Kidney tubule cell (primary cell): ENCODE measurements around the gene PER3.

ENCODE experiments used
- DNase-seq: peaks from one replicate; pipeline ENCODE4 v3.0.0-alpha.2; 2018; ENCODE audit warnings: low spot score

The PER3 gene

DNA sequence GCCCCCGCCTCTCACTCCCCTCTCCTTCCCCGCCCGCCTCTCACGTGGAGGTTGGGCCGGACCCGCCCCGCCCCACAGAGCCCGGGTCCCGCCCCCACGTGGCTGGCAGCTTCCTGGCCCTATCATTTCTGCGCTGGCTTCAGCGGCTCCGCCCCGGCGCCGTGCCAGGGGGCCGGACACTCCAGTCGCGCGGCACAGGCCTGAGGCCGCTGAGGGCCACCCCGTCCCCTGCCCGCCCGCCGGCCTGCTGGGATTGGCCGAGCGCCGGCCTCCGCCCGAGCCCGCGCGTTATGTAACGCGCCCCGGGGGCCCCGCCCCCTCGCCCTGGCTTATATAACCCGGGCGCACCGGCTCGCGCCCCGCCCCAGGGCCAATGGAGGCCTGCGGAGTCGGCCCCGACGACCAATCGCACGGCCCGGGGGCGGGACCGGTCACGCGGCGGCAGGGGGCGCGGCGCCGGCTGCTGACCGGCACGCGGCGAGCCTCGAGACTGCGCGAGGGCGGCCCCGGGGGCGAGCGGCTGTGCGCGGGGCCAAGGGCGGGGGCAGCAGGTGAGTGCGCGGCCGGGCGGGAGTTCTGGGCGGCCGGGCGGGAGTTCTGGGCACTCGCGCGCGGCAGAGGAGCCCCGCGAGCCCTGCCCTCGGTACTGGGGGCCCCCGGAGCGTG lies at the start of gene PER3:
TSS of gene PER3 (plus strand) at position 466 of the 666 bp plus-strand sequence. CDS start 587 bp downstream, outside the sequence.
- DNase-seq = peak; percentile 98

DNA sequence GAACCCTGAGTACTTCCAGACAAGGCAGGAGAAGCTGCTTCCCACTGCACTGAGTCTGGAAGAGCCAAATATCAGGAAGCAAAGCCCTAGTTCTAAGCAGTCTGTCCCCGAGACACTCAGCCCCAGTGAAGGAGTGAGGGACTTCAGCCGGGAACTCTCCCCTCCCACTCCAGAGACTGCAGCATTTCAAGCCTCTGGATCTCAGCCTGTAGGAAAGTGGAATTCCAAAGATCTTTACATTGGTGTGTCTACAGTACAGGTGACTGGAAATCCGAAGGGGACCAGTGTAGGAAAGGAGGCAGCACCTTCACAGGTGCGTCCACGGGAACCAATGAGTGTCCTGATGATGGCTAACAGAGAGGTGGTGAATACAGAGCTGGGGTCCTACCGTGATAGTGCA lies 46.0 kb upstream of the PER3 start:
- no peak for DNase-seq

DNA sequence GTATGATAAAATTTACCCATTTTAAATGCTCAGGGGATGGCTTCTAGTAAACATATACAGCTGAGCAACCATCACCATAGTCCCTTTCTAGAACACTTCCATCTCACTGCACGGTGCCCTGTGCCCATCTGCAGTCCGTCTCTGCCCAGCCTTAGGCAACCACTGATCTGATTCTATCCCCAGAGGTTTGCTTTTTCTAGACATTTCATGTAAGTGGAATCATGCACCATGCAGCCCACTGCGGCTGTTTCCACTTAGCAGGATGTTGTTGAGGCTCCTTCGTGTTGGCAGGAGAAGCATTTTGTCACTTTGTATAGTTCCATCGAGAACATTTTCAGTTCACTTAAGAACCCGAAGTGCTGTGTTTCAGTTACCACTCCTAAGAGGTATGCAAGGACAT lies 40.7 kb upstream of the PER3 start:
- DNase-seq = no peak

DNA sequence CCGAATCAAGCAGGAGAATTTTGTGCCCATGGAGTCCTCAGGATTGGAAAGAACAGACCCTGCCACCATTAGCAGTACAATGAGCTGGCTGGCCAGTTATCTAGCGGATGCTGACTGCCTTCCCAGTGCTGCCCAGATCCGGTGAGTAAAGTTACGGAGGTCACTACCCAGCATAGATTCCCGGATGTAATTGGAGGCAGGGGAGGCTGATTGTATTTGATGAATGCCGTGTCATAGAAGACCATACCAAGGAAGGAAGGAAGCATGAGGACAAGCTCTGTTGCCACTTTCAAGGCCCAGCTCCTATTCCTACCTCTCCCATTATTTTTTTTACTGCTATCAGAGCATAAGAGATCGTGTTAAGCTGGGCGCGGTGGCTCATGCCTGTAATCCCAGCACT lies 39.2 kb upstream of the PER3 start:
- no peak for DNase-seq

DNA sequence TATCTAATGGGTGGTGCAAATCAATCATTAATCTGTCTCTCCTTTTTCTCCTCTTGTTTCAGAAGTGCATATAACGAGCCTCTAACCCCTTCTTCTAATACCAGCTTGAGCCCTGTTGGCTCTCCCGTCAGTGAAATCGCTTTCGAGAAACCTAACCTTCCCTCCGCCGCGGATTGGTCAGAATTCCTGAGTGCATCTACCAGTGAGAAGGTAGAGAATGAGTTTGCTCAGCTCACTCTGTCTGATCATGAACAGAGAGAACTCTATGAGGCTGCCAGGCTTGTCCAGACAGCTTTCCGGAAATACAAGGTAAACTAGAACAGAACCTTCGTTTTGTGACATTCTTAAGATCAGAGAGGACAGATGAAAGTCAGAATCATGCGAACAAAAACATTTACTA lies 38.3 kb upstream of the PER3 start:
- peak; percentile 66 for DNase-seq

DNA sequence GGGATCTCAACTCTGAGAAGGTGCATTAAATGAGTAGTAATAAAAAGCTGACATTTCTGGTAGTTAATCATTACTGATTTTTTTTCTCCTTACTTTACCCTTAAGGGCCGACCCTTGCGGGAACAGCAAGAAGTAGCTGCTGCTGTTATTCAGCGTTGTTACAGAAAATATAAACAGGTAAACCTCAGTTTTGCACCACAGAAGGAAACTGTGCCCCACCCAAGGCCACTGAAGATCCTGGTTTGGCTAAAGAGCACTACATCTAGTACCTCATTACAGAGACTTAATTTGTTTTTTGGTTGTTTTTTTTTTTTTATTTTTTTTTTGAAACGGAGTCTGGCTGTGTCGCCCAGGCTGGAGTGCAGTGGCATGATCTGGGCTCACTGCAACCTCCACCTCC lies 36.5 kb upstream of the PER3 start:
- DNase-seq = no peak

DNA sequence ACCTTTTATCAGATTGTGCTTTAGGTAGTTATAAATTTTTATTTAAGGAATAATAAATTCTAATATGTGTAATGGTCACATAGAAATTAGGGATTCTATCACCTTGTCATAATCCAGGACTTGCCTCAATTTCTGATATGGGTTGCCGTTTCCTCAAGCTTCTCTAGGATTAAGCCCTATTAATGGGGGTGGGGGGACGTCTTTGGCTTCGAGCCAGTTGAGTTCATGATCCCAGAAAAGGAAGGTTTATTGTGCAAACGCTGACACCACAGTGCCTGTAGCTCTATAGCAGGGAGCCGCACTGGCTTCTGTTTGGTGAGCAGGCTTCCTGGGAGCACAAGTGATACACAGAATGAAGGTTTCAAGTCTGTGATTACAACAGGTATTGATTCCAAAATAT lies 35.0 kb upstream of the PER3 start:
- DNase-seq = no peak

DNA sequence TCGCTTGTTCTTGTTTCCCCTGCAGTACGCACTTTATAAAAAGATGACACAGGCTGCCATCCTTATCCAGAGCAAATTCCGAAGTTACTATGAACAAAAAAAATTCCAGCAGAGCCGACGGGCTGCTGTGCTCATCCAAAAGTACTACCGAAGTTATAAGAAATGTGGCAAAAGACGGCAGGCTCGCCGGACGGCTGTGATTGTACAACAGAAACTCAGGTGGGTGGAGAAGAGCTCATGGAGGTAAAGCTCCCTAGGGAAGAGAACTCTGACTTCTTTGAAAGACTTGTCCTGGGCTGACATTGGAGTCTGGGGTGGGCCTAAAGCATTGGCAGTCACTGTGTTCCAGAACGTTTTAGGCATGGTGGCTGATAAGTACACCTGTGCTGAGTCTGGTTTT lies 32.9 kb upstream of the PER3 start:
- no peak for DNase-seq

DNA sequence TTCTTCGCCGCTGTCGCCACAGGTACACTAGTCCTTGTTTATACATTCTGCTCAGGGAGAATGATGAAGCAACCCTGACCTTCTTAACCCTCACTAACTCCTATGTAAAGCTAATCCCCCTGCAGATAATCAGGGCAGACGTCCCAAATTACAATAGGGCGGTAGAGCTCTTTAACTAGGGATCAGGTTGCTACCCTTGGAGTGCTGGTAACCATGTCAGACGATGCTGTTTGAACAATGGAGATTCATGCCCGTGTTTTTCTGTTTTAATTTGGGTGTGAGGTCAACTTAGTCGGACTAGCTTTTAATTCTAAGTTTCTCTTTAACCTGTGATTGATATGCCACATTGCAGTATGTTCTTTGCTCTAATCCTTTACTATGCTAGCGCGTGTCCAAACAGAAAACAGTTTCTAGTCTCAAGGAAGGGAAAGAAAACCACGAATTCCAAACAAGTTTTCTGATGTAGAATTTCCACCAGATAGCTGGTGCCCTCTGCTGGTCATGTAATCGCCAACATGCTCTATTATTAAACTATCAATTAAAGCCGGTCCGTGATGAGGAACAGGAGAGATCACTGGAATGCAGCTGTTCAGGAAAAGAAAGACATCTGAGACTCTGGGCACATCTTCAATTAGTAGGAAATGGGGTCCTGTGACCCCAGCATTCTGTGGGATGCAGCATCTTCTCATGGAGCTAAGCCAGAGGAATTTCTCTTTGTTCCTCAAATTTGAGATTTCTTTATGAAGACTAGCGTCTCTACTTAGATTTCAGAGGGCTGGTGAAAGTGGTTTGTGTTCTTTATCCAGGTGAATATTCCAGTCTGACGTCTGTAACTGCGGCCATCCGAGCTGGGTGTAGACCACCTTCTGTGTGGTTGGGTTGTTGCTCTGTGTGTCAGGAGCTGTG lies 31.3 kb upstream of the PER3 start:
- DNase-seq = peak; percentile 63

DNA sequence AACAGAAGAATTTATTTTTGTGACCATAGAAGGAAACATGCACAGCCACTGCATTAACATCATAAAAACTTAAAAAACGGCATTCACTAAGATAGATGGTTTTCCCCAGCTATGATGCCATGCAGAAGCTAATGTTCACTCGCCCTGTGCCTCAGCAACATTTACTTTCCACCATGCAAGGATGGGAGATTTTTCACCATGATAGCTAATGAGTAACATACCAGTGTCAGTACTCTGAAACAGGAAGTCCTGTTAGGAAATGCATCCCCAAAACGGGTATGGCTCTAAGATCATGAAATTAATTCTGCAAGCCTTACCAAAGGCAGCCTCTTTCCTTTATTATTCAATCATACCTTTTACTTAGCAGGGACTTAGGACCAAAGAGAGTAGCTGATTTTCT lies 30.4 kb upstream of the PER3 start:
- peak; percentile 6 for DNase-seq

DNA sequence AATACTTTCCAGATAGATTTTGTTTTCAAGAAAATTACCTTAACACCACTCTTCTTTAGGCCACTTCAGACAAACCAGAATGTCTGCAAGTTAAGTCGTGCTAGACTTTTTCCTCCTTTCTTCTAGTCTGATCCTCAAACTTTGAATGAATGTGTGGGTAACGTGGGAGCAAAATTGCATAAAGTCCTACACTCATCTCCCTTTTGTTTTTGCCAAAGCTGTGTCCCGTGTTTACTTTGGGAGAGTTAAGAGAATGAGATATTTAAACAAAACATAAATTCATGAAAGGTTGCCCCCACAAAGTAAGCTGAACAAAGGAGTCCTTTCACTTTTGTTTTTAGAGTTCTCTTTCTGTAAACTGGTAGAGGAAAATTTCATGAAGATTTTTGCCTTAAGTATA lies 29.9 kb upstream of the PER3 start:
- DNase-seq = no peak

DNA sequence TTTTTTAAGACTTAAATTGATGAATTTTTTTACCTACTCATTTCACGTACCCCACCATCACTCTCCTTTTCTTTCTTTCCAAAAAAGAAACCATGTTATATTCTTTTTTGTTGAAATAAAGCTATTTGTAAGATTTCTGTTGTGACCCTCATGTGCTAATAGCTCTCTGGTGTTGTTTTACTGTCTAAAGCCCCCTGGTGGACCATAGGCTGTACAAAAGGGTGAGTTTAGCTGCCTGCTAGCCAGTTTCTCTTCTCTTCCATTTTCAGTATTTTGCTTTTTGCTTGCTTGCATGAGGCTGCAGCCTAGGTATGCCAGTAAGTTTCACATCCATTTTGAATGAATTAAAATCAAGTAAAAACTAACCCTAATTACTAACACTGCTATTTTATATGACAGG lies 28.6 kb upstream of the PER3 start:
- no peak for DNase-seq

DNA sequence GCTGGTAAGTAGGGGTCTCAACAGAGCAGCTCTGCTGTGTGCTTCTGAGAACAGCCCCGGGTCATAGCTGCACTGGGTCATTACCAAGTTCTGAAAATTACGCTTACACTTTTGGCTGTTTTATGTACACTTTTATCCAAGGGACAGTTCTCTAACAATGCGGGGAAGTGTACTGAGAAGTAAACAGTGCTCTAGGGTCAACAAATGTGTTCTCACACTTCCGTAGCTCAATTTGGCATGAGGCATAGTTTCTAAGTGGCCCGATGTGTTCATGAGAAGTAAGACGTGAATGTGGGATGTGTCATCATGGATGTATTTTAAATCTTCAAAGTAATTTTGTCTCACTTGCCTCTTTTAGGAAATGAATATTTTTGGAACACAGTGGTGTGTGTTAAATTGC lies 23.8 kb upstream of the PER3 start:
- DNase-seq = no peak

DNA sequence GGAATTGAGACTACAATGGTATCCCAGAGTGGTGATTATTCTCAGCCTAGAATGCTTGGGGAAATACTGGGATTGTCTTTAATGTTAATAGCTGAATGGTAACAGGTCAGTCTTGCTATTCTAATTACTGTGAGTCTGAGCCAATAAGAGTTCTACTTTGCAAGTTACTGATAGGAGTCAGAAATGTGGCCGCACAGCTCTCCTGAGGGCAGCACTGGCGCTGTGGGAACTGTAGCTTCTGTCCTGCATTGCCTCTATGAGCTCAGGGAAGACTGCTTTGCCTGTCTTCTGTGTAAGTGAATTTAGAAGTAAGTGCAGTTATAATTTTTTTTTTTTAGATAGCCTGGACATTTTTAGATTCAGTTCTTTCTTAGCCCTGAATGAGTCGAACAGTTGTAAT lies 23.0 kb upstream of the PER3 start:
- DNase-seq = no peak

DNA sequence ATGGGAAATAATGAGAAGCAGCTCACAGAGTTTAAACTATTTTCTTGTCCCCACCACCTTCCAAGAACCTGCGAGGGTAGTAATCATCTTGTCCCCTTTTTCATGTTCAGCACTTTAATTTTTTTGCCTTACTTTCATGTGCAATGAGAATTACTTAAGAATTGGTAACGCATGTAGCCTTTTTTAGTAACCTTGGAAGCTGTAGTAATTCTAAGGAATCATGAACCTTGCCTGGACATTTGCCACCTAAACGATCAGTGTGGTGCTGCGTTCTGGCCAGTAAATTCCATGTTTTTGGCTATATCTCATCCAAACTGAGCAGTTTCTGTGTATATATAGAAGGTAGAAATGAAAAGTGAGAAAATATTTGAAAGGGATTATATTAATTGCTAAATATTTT lies 16.9 kb upstream of the PER3 start:
- no peak for DNase-seq

DNA sequence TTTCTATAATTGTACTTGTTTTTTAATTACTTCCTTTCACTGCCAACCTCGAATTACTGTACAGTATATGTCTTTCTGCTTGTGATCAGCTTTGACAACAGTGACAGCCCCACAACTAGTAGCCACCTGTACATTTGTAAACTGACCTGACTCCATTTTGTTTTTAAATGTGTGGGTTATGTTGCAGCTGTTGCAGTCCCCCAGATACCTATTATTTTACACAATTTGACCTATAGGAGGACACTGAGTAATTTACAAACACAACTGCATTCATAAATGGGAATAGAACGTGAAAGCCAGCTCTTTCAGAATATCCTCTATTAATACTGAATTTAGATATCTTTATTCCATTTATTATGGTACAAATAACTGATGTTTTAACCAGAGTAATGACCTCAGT lies 15.5 kb upstream of the PER3 start:
- DNase-seq = no peak

DNA sequence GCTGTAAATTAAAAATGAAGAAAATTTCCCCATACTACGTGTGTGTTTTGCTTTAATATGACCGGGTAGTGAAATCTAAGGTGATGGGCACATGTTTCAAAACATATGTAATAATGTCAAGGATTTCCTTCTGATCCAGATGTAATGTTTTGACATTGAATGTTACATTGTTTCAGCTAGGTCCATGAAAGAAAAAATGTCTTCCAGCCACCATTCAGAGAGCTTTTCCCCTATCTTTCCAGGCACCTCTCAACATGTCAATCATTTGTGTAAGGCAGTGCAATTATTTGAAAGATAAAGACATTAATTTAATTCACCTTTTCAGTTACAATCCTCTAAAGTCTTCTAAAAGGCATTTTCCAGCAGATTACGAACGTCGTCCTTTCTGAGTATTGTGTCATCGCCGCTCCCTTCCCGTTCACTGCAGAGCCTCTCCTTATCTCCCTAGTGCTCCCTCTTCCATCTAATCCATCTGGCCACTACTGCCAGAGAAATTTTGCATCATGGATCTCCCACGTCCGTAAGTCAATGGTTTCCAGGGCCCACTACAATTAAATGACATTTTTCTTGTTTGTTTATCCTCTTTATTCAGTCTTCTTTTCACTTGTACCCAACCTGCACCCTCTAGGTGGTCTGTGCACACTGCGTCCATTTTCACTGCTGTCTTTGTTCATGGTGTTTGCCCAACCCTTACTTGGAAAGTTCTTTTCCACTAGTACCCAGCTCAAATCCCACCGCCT lies 14.2 kb upstream of the PER3 start:
- DNase-seq = no peak

DNA sequence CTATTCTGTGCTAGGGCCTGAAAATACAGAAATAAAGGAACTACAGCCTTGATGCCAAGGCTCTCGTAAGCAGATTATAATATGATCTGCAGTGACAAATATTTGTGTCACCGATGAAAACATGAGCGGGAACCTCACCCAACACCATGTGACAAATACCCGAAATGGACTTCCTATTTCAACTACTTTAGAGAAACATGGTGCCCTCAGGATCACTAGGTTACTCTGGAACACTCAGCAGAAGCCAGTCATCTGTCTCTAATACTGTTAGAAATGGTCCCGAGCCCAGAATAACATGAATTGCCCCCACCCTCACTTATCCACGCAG lies 13.5 kb upstream of the PER3 start:
- DNase-seq = peak; percentile 8

DNA sequence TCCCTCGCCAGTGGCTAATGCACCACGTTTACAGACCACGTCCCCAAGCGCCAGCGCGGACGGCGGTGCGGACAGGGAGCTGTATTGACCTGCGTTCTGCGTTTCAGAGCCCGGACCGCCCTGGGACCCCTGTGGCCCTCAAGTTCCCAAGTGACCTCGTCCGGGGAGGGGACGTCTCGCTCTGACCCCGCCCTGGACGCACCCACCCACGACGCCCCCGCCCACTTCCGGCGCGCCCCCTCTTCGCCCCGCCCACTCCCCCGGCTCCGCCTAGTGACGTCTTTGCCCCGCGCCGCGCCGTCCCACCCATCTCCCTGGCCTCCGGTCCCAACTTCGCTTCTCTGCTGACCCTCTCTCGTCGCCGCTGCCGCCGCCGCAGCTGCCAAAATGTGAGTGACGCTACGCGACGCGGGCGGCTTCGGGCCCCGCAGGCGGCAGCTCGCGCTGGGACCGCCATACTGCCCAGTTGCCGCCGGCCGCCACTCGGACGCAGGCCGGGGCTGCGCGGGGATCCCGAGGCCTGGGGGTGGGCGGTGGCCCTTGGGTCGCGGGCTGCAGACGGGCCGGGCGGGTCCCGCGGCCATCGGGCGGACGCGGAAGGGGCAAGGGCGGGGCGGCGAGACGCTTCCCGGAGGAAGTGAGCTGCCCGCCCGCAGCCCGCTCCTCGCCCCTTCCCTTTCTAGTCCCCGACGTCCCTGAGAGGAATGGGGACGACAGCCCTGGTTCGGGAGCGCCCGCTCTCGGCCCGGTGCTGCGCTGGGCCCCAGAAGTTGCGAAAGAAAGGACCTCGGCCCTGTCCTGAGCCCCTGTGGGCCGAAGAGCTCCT lies 12.9 kb upstream of the PER3 start, which contains the start of gene VAMP3:
TSS of gene VAMP3 (plus strand) at position 300 of the 826 bp plus-strand sequence. CDS start at position 388, 88 bp downstream.
- peak; percentile 82 for DNase-seq

DNA sequence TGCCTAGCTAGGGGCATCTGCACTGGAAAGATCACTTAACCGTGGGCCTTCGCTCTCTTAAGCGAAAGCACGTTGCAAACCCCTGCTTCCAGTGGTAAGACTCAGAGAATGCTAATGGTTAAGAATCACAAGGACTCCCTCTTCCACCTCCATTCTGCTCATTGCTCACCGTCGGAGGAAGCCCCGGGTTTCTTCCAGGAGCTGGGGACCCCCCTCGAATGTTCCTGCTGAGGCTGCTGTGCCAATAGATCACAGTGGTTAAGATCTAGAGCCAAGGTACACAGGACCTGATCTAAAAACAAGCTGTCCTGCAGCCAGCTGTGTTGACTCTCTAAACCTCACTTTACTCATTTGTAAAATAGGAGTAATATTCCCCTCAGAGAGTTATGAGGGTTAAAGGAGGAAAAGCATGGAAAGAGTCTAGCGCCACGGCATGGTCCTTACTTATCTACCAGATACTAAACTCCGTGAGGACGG lies 12.2 kb upstream of the PER3 start:
- DNase-seq = no peak

DNA sequence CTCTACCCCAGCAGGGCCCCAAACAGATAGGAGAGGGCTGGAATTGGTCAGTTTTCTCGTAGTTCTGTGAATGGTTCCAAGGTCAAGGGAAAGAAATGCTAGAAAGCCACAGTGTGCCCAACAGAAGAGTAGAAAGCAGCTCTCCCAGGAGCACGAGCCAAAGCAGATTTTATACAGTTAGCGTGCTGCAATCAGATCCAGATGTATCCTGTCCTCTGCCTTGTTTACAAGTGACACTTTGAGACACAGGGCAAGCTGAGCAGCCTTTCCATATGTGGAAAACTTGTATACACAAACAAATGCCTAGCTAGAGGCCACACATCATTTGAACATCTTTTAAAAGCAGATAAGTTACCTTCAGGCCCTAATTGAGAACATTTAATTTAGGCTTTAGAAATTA lies 6.5 kb upstream of the PER3 start:
- no peak for DNase-seq

DNA sequence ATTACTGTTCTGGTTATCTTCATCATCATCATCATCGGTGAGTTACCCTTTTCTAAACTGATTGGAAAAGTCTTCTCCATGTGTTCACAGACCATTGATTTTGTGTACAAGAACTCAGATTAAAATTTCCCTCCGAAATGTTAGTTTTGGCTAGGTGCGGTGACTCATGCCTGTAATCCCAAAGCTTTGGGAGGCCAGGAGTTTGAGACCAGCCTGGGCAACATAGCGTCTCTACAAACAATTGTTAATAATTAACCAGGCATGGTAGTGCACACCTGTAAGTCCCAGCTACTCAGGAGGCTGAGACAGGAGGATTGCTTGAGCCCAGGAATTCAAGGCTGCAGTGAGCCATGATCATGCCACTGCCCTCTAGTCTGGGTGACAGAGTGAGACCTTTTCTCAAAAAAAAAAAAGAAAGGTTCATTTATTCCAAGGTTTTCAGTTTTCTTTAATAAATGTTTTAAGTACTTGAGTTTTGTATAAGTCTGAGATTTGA lies 5.9 kb upstream of the PER3 start:
- no peak for DNase-seq
